H1 (cell line): ENCODE measurements around the gene ZBTB37. TPM values are rescaled to one million over a fixed set of nuclear protein-coding genes. Genes with fewer than 3 reads are reported as not detected.
A peak's percentile ranks its signal among the peaks of the same experiment; 100 is the strongest.

Experiments used
- CTCF ChIA-PET: fragments of 300-600 bp; sonication (Branson Sonifier 250); formaldehyde crosslinking; loops from one replicate; lab custom pipeline; 2021; ENCODE audit not compliant: partially characterized antibody; lab: Charles Lee
- POLR2A ChIA-PET: fragments of 300-600 bp; sonication (Branson Sonifier 250); formaldehyde crosslinking; loops from one replicate; lab custom pipeline; 2021; ENCODE audit warnings: inconsistent platforms; ENCODE audit not compliant: partially characterized antibody; lab: Charles Lee
- DNase-seq, 2 experiments: peaks; one replicate each; pipeline versions ENCODE4 v3.0.0 to v3.0.0-alpha.2; 2010 to 2022; ENCODE audit warnings: low spot score in 2 of 2, low read depth in 1 of 2, mixed read lengths in 1 of 2
- FAIRE-seq: peaks from 2 replicates; lab custom pipeline; 2011; peaks lifted over from hg19 to GRCh38; lab: Jason Lieb, UNC
- H2AFZ ChIP-seq: 2 replicates; pipeline ENCODE4 v1.8.1; 2012; ENCODE audit warnings: low read length, inconsistent platforms
- H2AK5ac ChIP-seq: 2 replicates; pipeline ENCODE4 v1.6.1; 2013; ENCODE audit warnings: low read depth, low read length
- H2BK120ac ChIP-seq: replicated peaks from 2 replicates; pipeline ENCODE3; 2013; ENCODE audit warnings: low read depth, low read length, inconsistent platforms
- H2BK12ac ChIP-seq: 2 replicates; pipeline ENCODE4 v1.6.1; 2013; ENCODE audit warnings: low read depth, low read length
- H2BK15ac ChIP-seq: 2 replicates; pipeline ENCODE4 v1.6.1; 2013; ENCODE audit warnings: low read length
- H2BK20ac ChIP-seq: 2 replicates; pipeline ENCODE4 v1.6.1; 2013; ENCODE audit warnings: low read length
- H2BK5ac ChIP-seq: 2 replicates; pipeline ENCODE4 v1.6.1; 2013; ENCODE audit warnings: low read depth, low read length
- H3K14ac ChIP-seq: 2 replicates; pipeline ENCODE4 v1.6.1; 2013; ENCODE audit warnings: inconsistent platforms; ENCODE audit not compliant: insufficient read length
- H3K18ac ChIP-seq: 2 replicates; pipeline ENCODE4 v1.6.1; 2013; ENCODE audit warnings: low read length; ENCODE audit errors: extremely low read depth
- H3K23ac ChIP-seq: 2 replicates; pipeline ENCODE4 v1.6.1; 2013; ENCODE audit warnings: inconsistent platforms; ENCODE audit not compliant: insufficient read length
- H3K23me2 ChIP-seq: 2 replicates; pipeline ENCODE4 v1.6.1; 2013; ENCODE audit warnings: low read depth, low read length
- H3K27ac ChIP-seq: 2 replicates; pipeline ENCODE4 v1.6.1; 2011; ENCODE audit warnings: low read depth, low read length, inconsistent platforms
- H3K27me3 ChIP-seq, 4 experiments: replicated peaks in 1 of 4; 1 replicate in 1 of 4; 2 replicates in 3 of 4; pipeline versions ENCODE4 v1.6.1 to v1.8.1; 2011 to 2013; ENCODE audit warnings: low read length in 3 of 4, mild to moderate bottlenecking in 3 of 4, inconsistent platforms in 2 of 4, mixed read lengths in 2 of 4, moderate library complexity in 1 of 4; ENCODE audit not compliant: control insufficient read depth in 3 of 4, insufficient read depth in 3 of 4; ENCODE audit errors: extremely low read depth in 1 of 4
- H3K36me3 ChIP-seq, 4 experiments: 2 replicates each; pipeline versions ENCODE4 v1.6.1 to v1.8.1; 2011 to 2013; ENCODE audit warnings: mild to moderate bottlenecking in 4 of 4, low read length in 3 of 4, moderate library complexity in 2 of 4, control low read depth in 1 of 4, inconsistent platforms in 1 of 4; ENCODE audit not compliant: insufficient read depth in 4 of 4, control insufficient read depth in 2 of 4
- H3K4ac ChIP-seq: replicated peaks from 2 replicates; pipeline ENCODE3; 2013; ENCODE audit warnings: low read length, low read depth, mixed read lengths, inconsistent platforms; ENCODE audit not compliant: insufficient read length
- H3K4me1 ChIP-seq, 4 experiments: replicated peaks in 1 of 4; 1 replicate in 1 of 4; 2 replicates in 3 of 4; pipeline versions ENCODE4 v1.6.1 to v1.8.1; 2011 to 2013; ENCODE audit warnings: low read length in 3 of 4, inconsistent platforms in 2 of 4, mixed read lengths in 1 of 4; ENCODE audit not compliant: insufficient read depth in 4 of 4, control insufficient read depth in 3 of 4
- H3K4me2 ChIP-seq, 2 experiments: 2 replicates each; pipeline versions ENCODE4 v1.6.1 to v1.8.1; 2011 to 2013; ENCODE audit warnings: low read depth in 2 of 2, low read length in 2 of 2, control low read depth in 1 of 2, inconsistent platforms in 1 of 2, mild to moderate bottlenecking in 1 of 2; ENCODE audit not compliant: insufficient read depth in 1 of 2
- H3K4me3 ChIP-seq, 4 experiments: fragments of 200-600, 300-600 bp in 1 of 4; sonication (generic), shearing (Covaris generic), sonication (Bioruptor Twin) in 1 of 4; 2 replicates each; pipeline versions ENCODE4 v1.5.1 to v1.8.1; 2011 to 2016; ENCODE audit warnings: low read length in 4 of 4, low read depth in 3 of 4, control low read depth in 2 of 4, inconsistent platforms in 2 of 4, mild to moderate bottlenecking in 2 of 4, mixed read lengths in 1 of 4, moderate library complexity in 1 of 4; ENCODE audit not compliant: insufficient read depth in 2 of 4; ENCODE audit errors: extremely low read depth in 1 of 4
- H3K56ac ChIP-seq: replicated peaks from 2 replicates; pipeline ENCODE3; 2013; ENCODE audit warnings: low read depth, mild to moderate bottlenecking, mixed read lengths, low read length, inconsistent platforms; ENCODE audit not compliant: insufficient read length
- H3K79me1 ChIP-seq: 2 replicates; pipeline ENCODE4 v1.6.1; 2013; ENCODE audit warnings: low read depth, low read length, control low read depth
- H3K79me2 ChIP-seq, 2 experiments: 2 replicates each; pipeline versions ENCODE4 v1.6.1 to v1.8.1; 2012 to 2013; ENCODE audit warnings: low read length in 2 of 2, mild to moderate bottlenecking in 2 of 2, inconsistent platforms in 1 of 2; ENCODE audit not compliant: insufficient read depth in 2 of 2, control insufficient read depth in 1 of 2
- H3K9ac ChIP-seq, 4 experiments: replicated peaks in 1 of 4; 1 replicate in 1 of 4; 2 replicates in 3 of 4; pipeline versions ENCODE4 v1.6.1 to v1.8.1; 2011 to 2013; ENCODE audit warnings: low read depth in 3 of 4, low read length in 3 of 4, control low read depth in 2 of 4, mild to moderate bottlenecking in 2 of 4, moderate library complexity in 2 of 4, inconsistent platforms in 1 of 4; ENCODE audit errors: extremely low read depth in 1 of 4
- H3K9me3 ChIP-seq, 2 experiments: 2 replicates each; pipeline versions ENCODE4 v1.6.1 to v1.8.1; 2012 to 2013; ENCODE audit warnings: mild to moderate bottlenecking in 2 of 2, moderate library complexity in 2 of 2, control low read depth in 1 of 2, inconsistent platforms in 1 of 2, low read depth in 1 of 2, low read length in 1 of 2, mixed read lengths in 1 of 2; ENCODE audit not compliant: insufficient read depth in 2 of 2
- H4K20me1 ChIP-seq, 2 experiments: replicated peaks in 1 of 2; 2 replicates each; pipeline versions ENCODE3 to v1.8.1; 2011 to 2013; ENCODE audit warnings: inconsistent platforms in 2 of 2, low read length in 2 of 2, mild to moderate bottlenecking in 1 of 2; ENCODE audit not compliant: insufficient read depth in 2 of 2, control insufficient read depth in 1 of 2
- H4K5ac ChIP-seq: 2 replicates; pipeline ENCODE4 v1.6.1; 2013; ENCODE audit warnings: low read length, low read depth, mixed read lengths, inconsistent platforms; ENCODE audit not compliant: insufficient read length
- H4K8ac ChIP-seq: 2 replicates; pipeline ENCODE4 v1.8.0; 2013; ENCODE audit warnings: mild to moderate bottlenecking, moderate library complexity, low read length, inconsistent platforms; ENCODE audit not compliant: insufficient read depth; ENCODE audit errors: extremely low read depth
- H4K91ac ChIP-seq: replicated peaks from 2 replicates; pipeline ENCODE3; 2013; ENCODE audit warnings: low read length, mixed read lengths, inconsistent platforms; ENCODE audit not compliant: insufficient read length
- CTCF ChIP-seq, 3 experiments: IDR thresholded peaks; 1 replicate in 2 of 3; 2 replicates in 1 of 3; pipeline versions ENCODE4 v1.5.1 to v1.6.1; 2011; ENCODE audit warnings: low read length in 3 of 3, mild to moderate bottlenecking in 3 of 3, inconsistent platforms in 2 of 3, low read depth in 1 of 3, moderate library complexity in 1 of 3; ENCODE audit not compliant: insufficient read depth in 1 of 3; ENCODE audit errors: control extremely low read depth in 1 of 3
- EP300 ChIP-seq, 2 experiments: IDR thresholded peaks; 1 replicate in 1 of 2; 2 replicates in 1 of 2; pipeline ENCODE4 v1.6.1; 2011 to 2012; ENCODE audit warnings: low read depth in 2 of 2, low read length in 2 of 2, mild to moderate bottlenecking in 2 of 2, borderline replicate concordance in 1 of 2, inconsistent platforms in 1 of 2, moderate library complexity in 1 of 2
- RAD21 ChIP-seq, 2 experiments: IDR thresholded peaks in 1 of 2; conservative IDR thresholded peaks in 1 of 2; 2 replicates each; pipeline ENCODE4 v1.6.1; 2011; ENCODE audit warnings: low read depth in 2 of 2, low read length in 2 of 2, improper control_type of control experiment in 1 of 2, inconsistent platforms in 1 of 2, mild to moderate bottlenecking in 1 of 2, moderate library complexity in 1 of 2
- WGBS, 2 experiments: shearing (Covaris generic) in 1 of 2; methylation state at CpG; one replicate each; pipeline versions ENCODE4 v1.1.6 to v1.1.7; 2013 to 2015; ENCODE audit warnings: low lambda C conversion rate in 2 of 2, mixed read lengths in 2 of 2, inconsistent platforms in 1 of 2, low coverage in 1 of 2, missing lambda C conversion rate in 1 of 2; ENCODE audit not compliant: insufficient replicate concordance in 2 of 2, insufficient coverage in 1 of 2, insufficient read length in 1 of 2; ENCODE audit errors: extremely low coverage in 1 of 2, missing lambda C conversion rate in 1 of 2; 5-methylcytosine and 5-hydroxymethylcytosine counted together
- polyA plus RNA-seq, 7 experiments: library from polyadenylated mRNA; depleted of rRNA in 3 of 7; stranded (reverse) in 5 of 7; unstranded in 2 of 7; fragments of >200 nt in 5 of 7; fragments of 200-250 nt in 2 of 7; gene quantifications; 1 replicate in 5 of 7; 2 replicates in 1 of 7; 4 replicates in 1 of 7; pipeline versions ENCODE4 v1.2.1 to v1.2.3, GENCODE V29; 2011 to 2013; ENCODE audit warnings: missing spikeins in 2 of 7, mixed read lengths in 2 of 7
- total RNA-seq: library from RNA; stranded (reverse); fragmentation: NEBNext Ultra II Directional; extraction: Animal tissue kit (Norgen Biotek cat#: 25700); gene quantifications from 2 replicates; pipeline ENCODE4 v1.2.1, GENCODE V29; 2021

Gene ZBTB37
- total and polyA plus RNA-seq, 2 of the 8 experiments (the other 6 are each of a cell fraction or from before 2014, with no cell fraction given) = 1.7 to 12.5 TPM

GRCh38 chr1:173914366-173914871 lies 46.2 kb downstream of the ZBTB37 start:
- peak; percentile 3 to 56 for DNase-seq
- CTCF ChIA-PET = interaction anchor here (0.6 to 2.6 kb wide), 21 partner anchors 9 to 1262 kb away, joined by 3 to 18 read pairs (median 4); partner anchors contain the start of gene ZBTB37
- POLR2A ChIA-PET = interaction anchor here (1.6 to 2.5 kb wide), 3 partner anchors 12 to 51 kb away, joined by 3 to 14 read pairs (median 7); partner anchors contain the start of genes GAS5 and ZBTB37

More at GRCh38 chr1:173914366-173914871, 46.2 kb downstream of the ZBTB37 start:
- no peaks in the 10 kb centered on the region; a peak in 1 of 7 replicates for H3K4me1 ChIP-seq
- no peak overlapping the region for H4K5ac ChIP-seq
- FAIRE-seq = no peak
- H2AK5ac ChIP-seq = no peak overlapping the region
- no peak overlapping the region for H3K4me3 ChIP-seq
- H3K27ac ChIP-seq = no peak overlapping the region
- H3K79me1 ChIP-seq = no peaks in the 10 kb centered on the region
- H2BK15ac ChIP-seq = no peak overlapping the region
- H3K27me3 ChIP-seq = no peaks in the 10 kb centered on the region
- no peak overlapping the region for H2BK120ac ChIP-seq
- H4K8ac ChIP-seq = no peak overlapping the region
- H3K9ac ChIP-seq = no peak overlapping the region
- no peaks in the 10 kb centered on the region for H3K23me2 ChIP-seq
- no peaks in the 10 kb centered on the region for H3K9me3 ChIP-seq
- H4K20me1 ChIP-seq = no peaks in the 10 kb centered on the region
- no peak overlapping the region for H3K4ac ChIP-seq
- H3K79me2 ChIP-seq = no peaks in the 10 kb centered on the region
- H2BK20ac ChIP-seq = no peak overlapping the region
- no peak for TF ChIP-seq EP300 (IDR thresholded peaks at IDR 0.05; ENCODE audit: borderline replicate concordance in 1 of 2, low read depth in 2 of 2, low read length in 2 of 2)
- peak; percentile 56 to 80 (median 59) for TF ChIP-seq CTCF (IDR thresholded peaks at IDR 0.05; ENCODE audit: control extremely low read depth in 1 of 3, insufficient read depth in 1 of 3, low read depth in 1 of 3, low read length in 3 of 3)
- peak; percentile 45 to 54 for TF ChIP-seq RAD21 (IDR thresholded peaks at IDR 0.05 in 1 of 2, conservative IDR thresholded peaks at IDR 0.05 in 1 of 2; ENCODE audit: low read depth in 2 of 2, low read length in 2 of 2)
- H2AFZ ChIP-seq = no peak overlapping the region
- no peak overlapping the region for H3K56ac ChIP-seq
- H3K36me3 ChIP-seq = no peaks in the 10 kb centered on the region
- H3K4me2 ChIP-seq = no peak overlapping the region
- no peak overlapping the region for H3K23ac ChIP-seq
- no peak overlapping the region for H3K14ac ChIP-seq
- H4K91ac ChIP-seq = no peak overlapping the region
- 82% methylated on average over 13 of the region's 13 CpGs; no CpG with 5 or more reads in 1 of the 2 experiments for WGBS, 2 experiments
- H3K18ac ChIP-seq = no peak overlapping the region
- no peak overlapping the region for H2BK12ac ChIP-seq
- H2BK5ac ChIP-seq = no peak overlapping the region
